Naive thymus-derived CD4-positive, alpha-beta T cell (primary cell): Measurements from ENCODE around the gene B2M. TPM values are rescaled to one million over a fixed set of nuclear protein-coding genes. Genes with fewer than 3 reads are reported as not detected.
A peak's percentile ranks its signal among the peaks of the same experiment; 100 is the strongest.

Experiments used
- ATAC-seq: fragments of 150-1000 bp; cut with Tn5 transposase; 2 replicates; pipeline ENCODE4 v1.10.0; 2021; ENCODE audit warnings: mild to moderate bottlenecking, moderate library complexity
- CTCF ChIA-PET: fragments of 350-600 bp; sonication (Branson Sonifier 250); formaldehyde crosslinking; loops from one replicate; lab custom pipeline; 2021; ENCODE audit warnings: antibody characterized with exemption; lab: Charles Lee
- POLR2A ChIA-PET: fragments of 350-600 bp; sonication (Branson Sonifier 250); formaldehyde crosslinking; loops from one replicate; lab custom pipeline; 2021; ENCODE audit warnings: antibody characterized with exemption, inconsistent platforms; lab: Charles Lee
- DNase-seq, 9 donors: peaks; one replicate each; pipeline versions ENCODE4 v3.0.0 to v3.0.0-alpha.2; 2020 to 2022; ENCODE audit warnings: mixed read lengths in 1 of 9
- H3K27ac ChIP-seq: one replicate; pipeline ENCODE4 v1.7.0; 2013; ENCODE audit warnings: mild to moderate bottlenecking, low read depth, low read length, moderate library complexity
- H3K27me3 ChIP-seq, 2 donors: one replicate each; pipeline ENCODE4 v1.7.0; 2013; ENCODE audit warnings: low read length in 2 of 2, mild to moderate bottlenecking in 2 of 2, moderate library complexity in 2 of 2; ENCODE audit not compliant: control insufficient read depth in 2 of 2, insufficient read depth in 2 of 2
- H3K36me3 ChIP-seq, 3 experiments: 1 replicate in 2 of 3; 2 replicates in 1 of 3; pipeline ENCODE4 v1.7.0; 2013; ENCODE audit warnings: low read length in 3 of 3, mild to moderate bottlenecking in 3 of 3, moderate library complexity in 1 of 3; ENCODE audit not compliant: insufficient read depth in 3 of 3, control insufficient read depth in 2 of 3
- H3K4me1 ChIP-seq, 2 donors: one replicate each; pipeline ENCODE4 v1.7.0; 2013; ENCODE audit warnings: low read length in 2 of 2, mild to moderate bottlenecking in 2 of 2, moderate library complexity in 1 of 2; ENCODE audit not compliant: control insufficient read depth in 2 of 2, insufficient read depth in 2 of 2
- H3K4me3 ChIP-seq: 2 replicates; pipeline ENCODE4 v1.7.0; 2013; ENCODE audit warnings: mild to moderate bottlenecking, low read length
- H3K9me3 ChIP-seq, 3 experiments: 1 replicate in 2 of 3; 2 replicates in 1 of 3; pipeline ENCODE4 v1.7.0; 2013; ENCODE audit warnings: low read length in 3 of 3; ENCODE audit not compliant: control insufficient read depth in 2 of 3
- H3K27ac Mint-ChIP-seq, 9 donors: one replicate each; pipeline ENCODE4 v1.8.0; 2020 to 2022; ENCODE audit warnings: mixed read lengths in 9 of 9, mild to moderate bottlenecking in 8 of 9, moderate library complexity in 5 of 9, inconsistent platforms in 2 of 9
- H3K27me3 Mint-ChIP-seq, 5 donors: one replicate each; pipeline ENCODE4 v1.8.0; 2021 to 2022; ENCODE audit warnings: mixed read lengths in 5 of 5, mild to moderate bottlenecking in 1 of 5
- H3K36me3 Mint-ChIP-seq, 5 donors: one replicate each; pipeline ENCODE4 v1.8.0; 2020 to 2022; ENCODE audit warnings: mixed read lengths in 5 of 5, mild to moderate bottlenecking in 3 of 5, inconsistent platforms in 1 of 5
- H3K4me1 Mint-ChIP-seq, 7 donors: one replicate each; pipeline ENCODE4 v1.8.0; 2020 to 2022; ENCODE audit warnings: mixed read lengths in 7 of 7, mild to moderate bottlenecking in 3 of 7, inconsistent platforms in 1 of 7
- H3K4me3 Mint-ChIP-seq, 10 donors: one replicate each; pipeline ENCODE4 v1.8.0; 2020 to 2022; ENCODE audit warnings: mild to moderate bottlenecking in 10 of 10, mixed read lengths in 10 of 10, moderate library complexity in 6 of 10, inconsistent platforms in 2 of 10
- H3K9me3 Mint-ChIP-seq, 11 donors: one replicate each; pipeline ENCODE4 v1.8.0; 2020 to 2022; ENCODE audit warnings: mixed read lengths in 11 of 11, mild to moderate bottlenecking in 4 of 11, inconsistent platforms in 1 of 11, moderate library complexity in 1 of 11
- intact Hi-C, 2 donors: fragments of 100-400 bp; cut with micrococcal nuclease; formaldehyde crosslinking; loops; one replicate each; pipeline ENCODE4 v1.15.1; 2023
- polyA plus RNA-seq, 2 donors: library from polyadenylated mRNA; unstranded; fragments of 300-500 nt; fragmentation: Illumina TruSeq; gene quantifications; one replicate each; pipeline ENCODE4 v1.2.3, GENCODE V29; 2021
- total RNA-seq, 6 experiments: library from RNA in 5 of 6; stranded (reverse) in 5 of 6; gene quantifications; 1 replicate in 5 of 6; 2 replicates in 1 of 6; pipeline ENCODE4 v1.2.3 and lab custom pipeline; 2021 to 2026

B2M gene
- total and polyA plus RNA-seq, 7 experiments from 2014 or later, result 4,325 to 34,374 (median 6,506) TPM

GRCh38 chr15:44711743-44712345 lies 527 bp downstream of the B2M start:
- H3K36me3 ChIP-seq, result peaks cover 29 to 47% (median 30%) of the 10 kb centered on the region in 3 experiments
- peaks cover 15 to 77% (median 64%) of the 10 kb centered on the region in 5 donors for H3K36me3 Mint-ChIP-seq
- peak overlapping the region; percentile 83 for H3K4me3 ChIP-seq

DNA sequence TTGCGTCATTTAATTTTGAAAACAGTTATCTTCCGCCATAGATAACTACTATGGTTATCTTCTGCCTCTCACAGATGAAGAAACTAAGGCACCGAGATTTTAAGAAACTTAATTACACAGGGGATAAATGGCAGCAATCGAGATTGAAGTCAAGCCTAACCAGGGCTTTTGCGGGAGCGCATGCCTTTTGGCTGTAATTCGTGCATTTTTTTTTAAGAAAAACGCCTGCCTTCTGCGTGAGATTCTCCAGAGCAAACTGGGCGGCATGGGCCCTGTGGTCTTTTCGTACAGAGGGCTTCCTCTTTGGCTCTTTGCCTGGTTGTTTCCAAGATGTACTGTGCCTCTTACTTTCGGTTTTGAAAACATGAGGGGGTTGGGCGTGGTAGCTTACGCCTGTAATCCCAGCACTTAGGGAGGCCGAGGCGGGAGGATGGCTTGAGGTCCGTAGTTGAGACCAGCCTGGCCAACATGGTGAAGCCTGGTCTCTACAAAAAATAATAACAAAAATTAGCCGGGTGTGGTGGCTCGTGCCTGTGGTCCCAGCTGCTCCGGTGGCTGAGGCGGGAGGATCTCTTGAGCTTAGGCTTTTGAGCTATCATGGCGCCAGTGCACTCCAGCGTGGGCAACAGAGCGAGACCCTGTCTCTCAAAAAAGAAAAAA lies 1.2 kb downstream of the B2M start:
- H3K4me1 Mint-ChIP-seq, result peaks cover 35 to 77% (median 60%) of the 10 kb centered on the region in 7 donors
- intact Hi-C loops, result loop anchor here (1.0 to 5.0 kb wide), 3 partner anchors 26 to 1200 kb away; no protein-coding TSS in a partner anchor
- POLR2A ChIA-PET, result interaction anchor here (0.6 to 39.4 kb wide), 19 partner anchors 15 to 175 kb away, joined by 3 to 3822 read pairs (median 8); partner anchors contain the start of genes EIF3J, SPG11 and TRIM69

More at GRCh38 chr15:44711743-44712345, 527 bp downstream of the B2M start:
- Histone ChIP-seq H3K4me1 (peaks cover 18 to 30% of the 10 kb centered on the region in 2 donors), H3K9me3 (no peaks in the 10 kb centered on the region), H3K27me3 (no peaks in the 10 kb centered on the region), H3K27ac (peak overlapping the region; percentile 95)
- DNase-seq (peak in 8 of 9 donors; percentile 43 to 75 (median 66)), ATAC-seq (peak; percentile 20)
- Mint-ChIP-seq H3K27ac (peak overlapping the region; percentile 98 to 100 (median 100)), H3K4me3 (peak overlapping the region; percentile 93 to 100 (median 98)), H3K27me3 (peaks cover 0 to 17% (median 0%) of the 10 kb centered on the region in 5 donors), H3K9me3 (peaks cover 0 to 17% (median 0%) of the 10 kb centered on the region in 11 donors), H3K4me1 (peaks cover 33 to 76% (median 57%) of the 10 kb centered on the region in 7 donors)
- ChIA-PET POLR2A (interaction anchor here (1.0 to 39.4 kb wide), 23 partner anchors 9 to 285 kb away, joined by 3 to 3822 read pairs (median 6); partner anchors contain the start of genes CTDSPL2, EIF3J, SPG11 and TRIM69), CTCF (interaction anchor here (0.6 to 13.5 kb wide), 12 partner anchors 11 to 126 kb away, joined by 3 to 235 read pairs (median 8); partner anchors contain the start of genes SPG11 and TRIM69)
- intact Hi-C loops, result loop anchor here (1.0 to 5.0 kb wide), 10 partner anchors 14 to 1200 kb away; partner anchors contain the start of genes SPG11 (in 2 of the 2) and EIF3J (in 1 of the 2)

GRCh38 chr15:44713006-44713966 lies 2.0 kb downstream of the B2M start:
- no peaks in the 10 kb centered on the region for H3K9me3 ChIP-seq
- Mint-ChIP-seq H3K27me3 (peaks cover 0 to 17% (median 0%) of the 10 kb centered on the region in 5 donors), H3K27ac (peak overlapping the region; percentile 98 to 100 (median 100)), H3K4me3 (peak overlapping the region; percentile 93 to 100 (median 98)), H3K4me1 (peaks cover 42 to 80% (median 60%) of the 10 kb centered on the region in 7 donors), H3K9me3 (peaks cover 0 to 17% (median 0%) of the 10 kb centered on the region in 11 donors), H3K36me3 (peaks cover 11 to 77% (median 67%) of the 10 kb centered on the region in 5 donors)
- H3K4me3 ChIP-seq, result peak overlapping the region; percentile 83
- H3K4me1 ChIP-seq, result peaks cover 32 to 44% of the 10 kb centered on the region in 2 donors
- peak overlapping the region; percentile 95 for H3K27ac ChIP-seq
- intact Hi-C loops, result loop anchor here (1.0 to 5.0 kb wide), 3 partner anchors 25 to 1201 kb away; no protein-coding TSS in a partner anchor
- DNase-seq (peak in 4 of 9 donors; percentile 17 to 45 (median 30)), ATAC-seq (no peak)
- ChIA-PET CTCF (interaction anchor here (1.0 to 13.5 kb wide), 7 partner anchors 9 to 50 kb away, joined by 3 to 235 read pairs (median 4); partner anchors contain the start of genes SPG11 and TRIM69), POLR2A (interaction anchor here (0.6 to 39.4 kb wide), 14 partner anchors 8 to 155 kb away, joined by 3 to 3822 read pairs (median 6); partner anchors contain the start of genes SPG11 and TRIM69)
- peaks cover 42 to 62% (median 45%) of the 10 kb centered on the region in 3 experiments for H3K36me3 ChIP-seq
- H3K27me3 ChIP-seq, result no peaks in the 10 kb centered on the region

More for the DNA sequence above, 1.2 kb downstream of the B2M start:
- Mint-ChIP-seq H3K9me3 (peaks cover 0 to 17% (median 0%) of the 10 kb centered on the region in 11 donors), H3K27me3 (peaks cover 0 to 17% (median 0%) of the 10 kb centered on the region in 5 donors), H3K4me3 (peak overlapping the region; percentile 93 to 100 (median 98)), H3K36me3 (peaks cover 15 to 76% (median 68%) of the 10 kb centered on the region in 5 donors), H3K27ac (peak overlapping the region; percentile 98 to 100 (median 100))
- DNase-seq (peak; percentile 40 to 85 (median 80)), ATAC-seq (peak; percentile 28)
- CTCF ChIA-PET, result interaction anchor here (1.3 to 13.5 kb wide), 8 partner anchors 10 to 49 kb away, joined by 4 to 235 read pairs (median 18); partner anchors contain the start of genes SPG11 and TRIM69
- Histone ChIP-seq H3K27ac (peak overlapping the region; percentile 95), H3K4me1 (peaks cover 24 to 36% of the 10 kb centered on the region in 2 donors), H3K4me3 (peak overlapping the region; percentile 83), H3K36me3 (peaks cover 35 to 54% (median 37%) of the 10 kb centered on the region in 3 experiments), H3K9me3 (no peaks in the 10 kb centered on the region), H3K27me3 (no peaks in the 10 kb centered on the region)

GRCh38 chr15:44715142-44715796 lies 4.0 kb downstream of the B2M start:
- Mint-ChIP-seq H3K4me1 (peaks cover 45 to 81% (median 62%) of the 10 kb centered on the region in 7 donors), H3K9me3 (peaks cover 0 to 21% (median 0%) of the 10 kb centered on the region in 11 donors), H3K4me3 (peak overlapping the region; percentile 93 to 100 (median 98)), H3K27me3 (peaks cover 0 to 17% (median 0%) of the 10 kb centered on the region in 5 donors), H3K36me3 (peaks cover 11 to 82% (median 69%) of the 10 kb centered on the region in 5 donors), H3K27ac (peak overlapping the region; percentile 64 to 100 (median 89))
- Histone ChIP-seq H3K27ac (peak overlapping the region; percentile 95), H3K9me3 (no peaks in the 10 kb centered on the region), H3K27me3 (no peaks in the 10 kb centered on the region), H3K4me3 (peak overlapping the region; percentile 83), H3K4me1 (peaks cover 44 to 55% of the 10 kb centered on the region in 2 donors), H3K36me3 (peaks cover 50 to 68% (median 50%) of the 10 kb centered on the region in 3 experiments)
- ChIA-PET CTCF (interaction anchor here (1.0 to 13.5 kb wide), 6 partner anchors 10 to 52 kb away, joined by 3 to 235 read pairs (median 4); partner anchors contain the start of genes SPG11 and TRIM69), POLR2A (interaction anchor here (0.6 to 39.4 kb wide), 8 partner anchors 10 to 137 kb away, joined by 3 to 3822 read pairs (median 7); partner anchors contain the start of genes SPG11 and TRIM69)
- peak in 4 of 9 donors; percentile 17 to 41 (median 26) for DNase-seq
- intact Hi-C loops, result no loop called here
- ATAC-seq, result no peak
